T-cell (primary cell): Measurements from ENCODE around the gene GSE1. TPM values are rescaled to one million over a fixed set of nuclear protein-coding genes. Genes with fewer than 3 reads are reported as not detected.

Experiments
- ATAC-seq, 4 experiments: fragments of 200-7000 bp in 3 of 4; fragments of 150-1000 bp in 1 of 4; cut with Tn5 transposase; replicated peaks in 1 of 4; 1 replicate in 3 of 4; 2 replicates in 1 of 4; pipeline ENCODE4 v1.10.0; 2021; ENCODE audit warnings: moderate library complexity in 3 of 4, mild to moderate bottlenecking in 2 of 4, moderate number of reproducible peaks in 1 of 4
- CTCF ChIA-PET, 2 donors: fragments of 300-600 bp; sonication (Branson Sonifier 250); formaldehyde crosslinking; loops; one replicate each; lab custom pipeline; 2022; ENCODE audit warnings: antibody characterized with exemption in 2 of 2; lab: Charles Lee
- POLR2A ChIA-PET, 2 donors: fragments of 300-600 bp; sonication (Branson Sonifier 250); formaldehyde crosslinking; loops; one replicate each; lab custom pipeline; 2022; ENCODE audit warnings: antibody characterized with exemption in 2 of 2; lab: Charles Lee
- DNase-seq, 35 experiments: peaks; one replicate each; pipeline versions ENCODE4 v3.0.0 to v3.0.0-alpha.2; 2013 to 2023
- H3K27ac ChIP-seq: one replicate; pipeline ENCODE4 v1.5.1; 2013; ENCODE audit warnings: low read length
- H3K27me3 ChIP-seq, 2 experiments: replicated peaks in 1 of 2; 1 replicate in 1 of 2; 2 replicates in 1 of 2; pipeline versions ENCODE4 v1.6.1 to v1.7.0; 2013; ENCODE audit warnings: low read length in 1 of 2, mixed read lengths in 1 of 2; ENCODE audit not compliant: control insufficient read depth in 2 of 2, insufficient read depth in 2 of 2; ENCODE audit errors: extremely low read depth in 1 of 2
- H3K36me3 ChIP-seq, 2 donors: 1 replicate in 1 of 2; 2 replicates in 1 of 2; pipeline versions ENCODE4 v1.6.1 to v1.7.0; 2013; ENCODE audit warnings: low read length in 1 of 2; ENCODE audit not compliant: control insufficient read depth in 2 of 2, insufficient read depth in 1 of 2; ENCODE audit errors: extremely low read depth in 1 of 2
- H3K4me1 ChIP-seq, 2 experiments: 1 replicate in 1 of 2; 2 replicates in 1 of 2; pipeline versions ENCODE4 v1.6.1 to v1.7.0; 2013; ENCODE audit warnings: low read length in 2 of 2, mixed read lengths in 1 of 2; ENCODE audit not compliant: insufficient read depth in 2 of 2, control insufficient read depth in 1 of 2; ENCODE audit errors: extremely low read depth in 1 of 2
- H3K4me3 ChIP-seq, 2 donors: 1 replicate in 1 of 2; 2 replicates in 1 of 2; pipeline versions ENCODE4 v1.5.1 to v1.7.0; 2013; ENCODE audit warnings: mild to moderate bottlenecking in 2 of 2, low read length in 1 of 2, moderate library complexity in 1 of 2; ENCODE audit not compliant: control insufficient read depth in 1 of 2; ENCODE audit errors: extremely low read depth in 1 of 2
- H3K9me3 ChIP-seq: 2 replicates; pipeline ENCODE4 v1.7.0; 2013
- H3K27ac Mint-ChIP-seq, 2 donors: one replicate each; pipeline ENCODE4 v1.8.0; 2020 to 2021; ENCODE audit warnings: mild to moderate bottlenecking in 2 of 2, mixed read lengths in 2 of 2
- H3K27me3 Mint-ChIP-seq, 2 donors: one replicate each; pipeline ENCODE4 v1.8.0; 2021 to 2022; ENCODE audit warnings: mixed read lengths in 2 of 2
- H3K36me3 Mint-ChIP-seq: one replicate; pipeline ENCODE4 v1.8.0; 2021; ENCODE audit warnings: mixed read lengths
- H3K4me1 Mint-ChIP-seq, 3 donors: one replicate each; pipeline ENCODE4 v1.8.0; 2020 to 2022; ENCODE audit warnings: mixed read lengths in 3 of 3, mild to moderate bottlenecking in 1 of 3
- H3K4me3 Mint-ChIP-seq, 3 donors: one replicate each; pipeline ENCODE4 v1.8.0; 2020 to 2022; ENCODE audit warnings: mild to moderate bottlenecking in 3 of 3, mixed read lengths in 3 of 3, moderate library complexity in 3 of 3
- H3K9me3 Mint-ChIP-seq, 3 donors: one replicate each; pipeline ENCODE4 v1.8.0; 2020 to 2022; ENCODE audit warnings: mixed read lengths in 3 of 3
- WGBS: methylation state at CpG from one replicate; pipeline ENCODE4 v1.1.5; 2013; ENCODE audit warnings: missing lambda C conversion rate; ENCODE audit not compliant: insufficient coverage; 5-methylcytosine and 5-hydroxymethylcytosine counted together
- total RNA-seq, 35 experiments: library from RNA in 6 of 35; stranded (reverse) in 6 of 35; fragments of 120-200 nt in 1 of 35; gene quantifications; one replicate each; pipeline versions ENCODE4 v1.2.1 to v1.2.4 and lab custom pipeline; 2013 to 2026

The GSE1 gene
- total RNA-seq, 5 donors from 2014 or later (not counting 1 experiment from before 2014, with no cell fraction given), result 29.1 to 61.7 (median 37.4) TPM

GRCh38 chr16:85573045-85573695 lies 40.0 kb upstream of the GSE1 start:
- H3K27me3 ChIP-seq, result no peaks in the 10 kb centered on the region
- H3K4me1 Mint-ChIP-seq, result peaks cover 53 to 63% (median 56%) of the 10 kb centered on the region in 3 donors
- no peaks in the 10 kb centered on the region for H3K27me3 Mint-ChIP-seq
- no peak overlapping the region for H3K27ac ChIP-seq
- no peaks in the 10 kb centered on the region for H3K9me3 Mint-ChIP-seq
- ATAC-seq (no peak), DNase-seq (no peak)
- WGBS, result 94% methylated on average over 13 of the region's 15 CpGs
- no peaks in the 10 kb centered on the region for H3K9me3 ChIP-seq
- no peak overlapping the region for H3K4me3 Mint-ChIP-seq
- CTCF ChIA-PET, result no interaction called here
- POLR2A ChIA-PET, result no interaction called here
- H3K4me3 ChIP-seq, result no peak overlapping the region
- peak overlapping the region in 1 of 2 donors; percentile 11 for H3K27ac Mint-ChIP-seq
- H3K4me1 ChIP-seq, result peaks cover 14 to 71% of the 10 kb centered on the region in 2 experiments
- H3K36me3 ChIP-seq, result peaks cover 0 to 3% of the 10 kb centered on the region in 2 donors
- H3K36me3 Mint-ChIP-seq, result peaks cover 2% of the 10 kb centered on the region

- no peak overlapping the region for H3K27ac ChIP-seq
- DNase-seq (no peak), ATAC-seq (no peak)
- H3K27me3 ChIP-seq, result no peaks in the 10 kb centered on the region
- H3K27ac Mint-ChIP-seq, result no peak overlapping the region
- ChIA-PET CTCF (no interaction called here), POLR2A (no interaction called here)
- H3K9me3 Mint-ChIP-seq, result no peaks in the 10 kb centered on the region
- peaks cover 0 to 3% of the 10 kb centered on the region in 2 donors for H3K36me3 ChIP-seq
- no peak overlapping the region for H3K4me3 ChIP-seq
- H3K4me3 Mint-ChIP-seq, result no peak overlapping the region
- WGBS, result 90% methylated on average over 16 of the region's 37 CpGs
- H3K36me3 Mint-ChIP-seq, result peaks cover 7% of the 10 kb centered on the region
- no peaks in the 10 kb centered on the region for H3K9me3 ChIP-seq
- no peaks in the 10 kb centered on the region for H3K27me3 Mint-ChIP-seq
- H3K4me1 ChIP-seq, result peaks cover 14 to 67% of the 10 kb centered on the region in 2 experiments
- H3K4me1 Mint-ChIP-seq, result peaks cover 55 to 62% (median 55%) of the 10 kb centered on the region in 3 donors
These were observed 39.2 kb upstream of the GSE1 start for GRCh38 chr16:85573696-85574641.

GRCh38 chr16:85574672-85575475 lies 38.2 kb upstream of the GSE1 start:
- Mint-ChIP-seq H3K9me3 (no peaks in the 10 kb centered on the region), H3K4me3 (no peak overlapping the region), H3K27me3 (no peaks in the 10 kb centered on the region), H3K4me1 (peaks cover 55 to 61% (median 55%) of the 10 kb centered on the region in 3 donors), H3K27ac (no peak overlapping the region), H3K36me3 (peaks cover 9% of the 10 kb centered on the region)
- 93% methylated on average over 12 of the region's 29 CpGs for WGBS
- H3K9me3 ChIP-seq, result no peaks in the 10 kb centered on the region
- H3K4me1 ChIP-seq, result peaks cover 14 to 66% of the 10 kb centered on the region in 2 experiments
- peaks cover 0 to 3% of the 10 kb centered on the region in 2 donors for H3K36me3 ChIP-seq
- ChIA-PET CTCF (no interaction called here), POLR2A (no interaction called here)
- H3K27me3 ChIP-seq, result no peaks in the 10 kb centered on the region
- ATAC-seq (no peak), DNase-seq (no peak)
- no peak overlapping the region for H3K4me3 ChIP-seq
- no peak overlapping the region for H3K27ac ChIP-seq

GRCh38 chr16:85575920-85576319 lies 37.2 kb upstream of the GSE1 start:
- Histone ChIP-seq H3K36me3 (peaks cover 0 to 3% of the 10 kb centered on the region in 2 donors), H3K4me3 (no peak overlapping the region), H3K27ac (no peak overlapping the region), H3K4me1 (peaks cover 9 to 58% of the 10 kb centered on the region in 2 experiments), H3K9me3 (no peaks in the 10 kb centered on the region), H3K27me3 (no peaks in the 10 kb centered on the region)
- Mint-ChIP-seq H3K27me3 (no peaks in the 10 kb centered on the region), H3K4me3 (no peak overlapping the region), H3K9me3 (no peaks in the 10 kb centered on the region), H3K27ac (peak overlapping the region in 1 of 2 donors; percentile 55), H3K36me3 (peaks cover 13% of the 10 kb centered on the region), H3K4me1 (peaks cover 46 to 55% (median 48%) of the 10 kb centered on the region in 3 donors)
- ChIA-PET POLR2A (no interaction called here), CTCF (no interaction called here)
- 100% methylated on average over 2 of the region's 5 CpGs for WGBS
- no peak for ATAC-seq
- DNase-seq, result no peak

- Mint-ChIP-seq H3K27ac (no peak overlapping the region), H3K27me3 (no peaks in the 10 kb centered on the region), H3K4me3 (no peak overlapping the region), H3K9me3 (no peaks in the 10 kb centered on the region), H3K4me1 (peaks cover 37 to 48% (median 41%) of the 10 kb centered on the region in 3 donors), H3K36me3 (peaks cover 14% of the 10 kb centered on the region)
- H3K4me3 ChIP-seq, result no peak overlapping the region
- peaks cover 0 to 3% of the 10 kb centered on the region in 2 donors for H3K36me3 ChIP-seq
- peaks cover 3 to 50% of the 10 kb centered on the region in 2 experiments for H3K4me1 ChIP-seq
- no peaks in the 10 kb centered on the region for H3K27me3 ChIP-seq
- CTCF ChIA-PET, result interaction anchor here in 1 of 2 donors (0.6 kb wide), 1 partner anchor 33 kb away, joined by 3 read pairs; no protein-coding TSS in a partner anchor
- DNase-seq (no peak), ATAC-seq (no peak)
- 87% methylated on average over 7 of the region's 12 CpGs for WGBS
- H3K9me3 ChIP-seq, result no peaks in the 10 kb centered on the region
- H3K27ac ChIP-seq, result no peak overlapping the region
- POLR2A ChIA-PET, result no interaction called here
These were observed 36.2 kb upstream of the GSE1 start for GRCh38 chr16:85576944-85577343.
